ENCODE measurements around the gene PRDM16.

- TF ChIP-seq, protein P1, sequence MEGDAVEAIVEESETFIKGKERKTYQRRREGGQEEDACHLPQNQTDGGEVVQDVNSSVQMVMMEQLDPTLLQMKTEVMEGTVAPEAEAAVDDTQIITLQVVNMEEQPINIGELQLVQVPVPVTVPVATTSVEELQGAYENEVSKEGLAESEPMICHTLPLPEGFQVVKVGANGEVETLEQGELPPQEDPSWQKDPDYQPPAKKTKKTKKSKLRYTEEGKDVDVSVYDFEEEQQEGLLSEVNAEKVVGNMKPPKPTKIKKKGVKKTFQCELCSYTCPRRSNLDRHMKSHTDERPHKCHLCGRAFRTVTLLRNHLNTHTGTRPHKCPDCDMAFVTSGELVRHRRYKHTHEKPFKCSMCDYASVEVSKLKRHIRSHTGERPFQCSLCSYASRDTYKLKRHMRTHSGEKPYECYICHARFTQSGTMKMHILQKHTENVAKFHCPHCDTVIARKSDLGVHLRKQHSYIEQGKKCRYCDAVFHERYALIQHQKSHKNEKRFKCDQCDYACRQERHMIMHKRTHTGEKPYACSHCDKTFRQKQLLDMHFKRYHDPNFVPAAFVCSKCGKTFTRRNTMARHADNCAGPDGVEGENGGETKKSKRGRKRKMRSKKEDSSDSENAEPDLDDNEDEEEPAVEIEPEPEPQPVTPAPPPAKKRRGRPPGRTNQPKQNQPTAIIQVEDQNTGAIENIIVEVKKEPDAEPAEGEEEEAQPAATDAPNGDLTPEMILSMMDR (IDR thresholded peaks at IDR 0.05): no peak
- TF ChIP-seq POLR2A (IDR thresholded peaks at IDR 0.05) (no peak), EP300 (IDR thresholded peaks at IDR 0.05) (no peak), POLR2AphosphoS5 (IDR thresholded peaks at IDR 0.05) (no peak)
These were observed 177.2 kb downstream of the PRDM16 start for GRCh38 chr1:3246251-3246650.
